ENCODE measurements around the gene TRIM9. TPM values are rescaled to one million over a fixed set of nuclear protein-coding genes. Genes with fewer than 3 reads are reported as not detected.

The TRIM9 gene
- total RNA-seq, 1 experiment from 2014 or later, result 2.6 TPM

GRCh38 chr14:51121096-51121495 is 26.2 kb upstream of the TRIM9 start:
- Histone ChIP-seq H3K9me2 (replicated peaks; ENCODE audit: low read length) (no peaks in the 10 kb centered on the region), H3K4me1 (ENCODE audit: insufficient read depth, low read length) (no peaks in the 10 kb centered on the region), H2AFZ (ENCODE audit: low read length) (no peak overlapping the region), H3K27ac (ENCODE audit: low read length) (no peak overlapping the region), H3K9me3 (ENCODE audit: low read length) (no peaks in the 10 kb centered on the region), H3K79me2 (ENCODE audit: low read length) (no peaks in the 10 kb centered on the region), H3K4me3 (ENCODE audit: low read length) (no peak overlapping the region), H3K27me3 (ENCODE audit: low read length) (0 out of 2 replicates have a peak, but pooled peaks cover 10% of the 10 kb centered on the region), H4K20me1 (ENCODE audit: low read length) (no peaks in the 10 kb centered on the region), H3K36me3 (ENCODE audit: low read depth, low read length) (no peaks in the 10 kb centered on the region), H3K4me2 (ENCODE audit: low read length) (no peak overlapping the region), H3K9ac (ENCODE audit: low read length) (no peak overlapping the region), H3F3A (ENCODE audit: low read length, unreplicated experiment) (no peaks in the 10 kb centered on the region)
- TF ChIP-seq EZH2 (IDR thresholded peaks at IDR 0.05; ENCODE audit: low read length, unreplicated experiment) (no peak), EZH2phosphoT487 (IDR thresholded peaks at IDR 0.05; ENCODE audit: borderline replicate concordance, low read length) (no peak), CTCF (conservative IDR thresholded peaks at IDR 0.05; ENCODE audit: low read depth, low read length) (no peak)
- CTCF ChIA-PET, result no interaction called here
- BruUV-seq (replicated peaks), result no TSS peak
- POLR2A ChIA-PET (ENCODE audit: unreplicated experiment), result no interaction called here
- intact Hi-C loops (cut with micrococcal nuclease), result no loop called here
- no peak for ATAC-seq
- no peak for DNase-seq

DNA sequence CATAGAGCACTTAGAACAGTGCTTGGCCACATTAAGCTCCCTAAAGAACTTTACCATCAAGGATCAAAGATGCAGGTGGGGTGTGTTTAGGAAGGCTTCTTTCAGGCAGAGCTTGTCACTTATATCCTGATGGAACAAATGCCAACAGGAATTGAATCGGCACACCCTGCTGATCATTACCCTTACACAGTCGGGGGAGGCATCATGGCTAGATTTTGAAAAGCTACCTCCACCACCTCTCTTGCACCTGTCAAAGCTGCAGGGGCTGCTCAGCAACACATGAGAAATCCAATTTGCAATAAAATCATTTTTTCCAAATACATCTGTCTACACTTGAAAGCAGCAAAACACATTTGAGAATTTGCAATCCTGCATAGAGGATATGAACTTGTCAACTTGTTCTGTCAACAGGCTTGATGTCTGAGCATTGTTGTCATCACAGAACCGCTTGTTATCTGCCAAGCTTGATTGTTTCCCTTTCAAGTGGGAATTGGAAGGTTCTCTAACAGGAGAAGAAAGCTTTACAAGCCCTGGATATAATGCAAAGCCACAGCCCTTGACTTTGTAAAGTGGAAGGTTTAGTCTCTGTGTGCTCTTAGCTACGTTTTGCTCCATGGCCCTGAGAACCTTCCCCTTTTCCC is 24.6 kb upstream of the TRIM9 start:
- BruUV-seq (replicated peaks), result no TSS peak
- no peak overlapping the region for H3K9ac ChIP-seq (ENCODE audit: low read length)
- 0 out of 2 replicates have a peak, but pooled peaks cover 10% of the 10 kb centered on the region for H3K27me3 ChIP-seq (ENCODE audit: low read length)
- POLR2A ChIA-PET (ENCODE audit: unreplicated experiment), result no interaction called here
- no peaks in the 10 kb centered on the region for H3K79me2 ChIP-seq (ENCODE audit: low read length)
- DNase-seq, result no peak
- no peaks in the 10 kb centered on the region for H3K4me1 ChIP-seq (ENCODE audit: insufficient read depth, low read length)
- CTCF ChIA-PET, result no interaction called here
- no peak overlapping the region for H3K4me3 ChIP-seq (ENCODE audit: low read length)
- no peak overlapping the region for H2AFZ ChIP-seq (ENCODE audit: low read length)
- no peaks in the 10 kb centered on the region for H4K20me1 ChIP-seq (ENCODE audit: low read length)
- no peaks in the 10 kb centered on the region for H3K9me2 ChIP-seq (replicated peaks; ENCODE audit: low read length)
- intact Hi-C loops (cut with micrococcal nuclease), result no loop called here
- no peaks in the 10 kb centered on the region for H3F3A ChIP-seq (ENCODE audit: low read length, unreplicated experiment)
- ATAC-seq, result no peak
- no peaks in the 10 kb centered on the region for H3K9me3 ChIP-seq (ENCODE audit: low read length)
- TF ChIP-seq EZH2phosphoT487 (IDR thresholded peaks at IDR 0.05; ENCODE audit: borderline replicate concordance, low read length) (no peak), CTCF (conservative IDR thresholded peaks at IDR 0.05; ENCODE audit: low read depth, low read length) (no peak), EZH2 (IDR thresholded peaks at IDR 0.05; ENCODE audit: low read length, unreplicated experiment) (no peak)
- H3K4me2 ChIP-seq (ENCODE audit: low read length), result no peak overlapping the region
- H3K36me3 ChIP-seq (ENCODE audit: low read depth, low read length), result no peaks in the 10 kb centered on the region
- no peak overlapping the region for H3K27ac ChIP-seq (ENCODE audit: low read length)

DNA sequence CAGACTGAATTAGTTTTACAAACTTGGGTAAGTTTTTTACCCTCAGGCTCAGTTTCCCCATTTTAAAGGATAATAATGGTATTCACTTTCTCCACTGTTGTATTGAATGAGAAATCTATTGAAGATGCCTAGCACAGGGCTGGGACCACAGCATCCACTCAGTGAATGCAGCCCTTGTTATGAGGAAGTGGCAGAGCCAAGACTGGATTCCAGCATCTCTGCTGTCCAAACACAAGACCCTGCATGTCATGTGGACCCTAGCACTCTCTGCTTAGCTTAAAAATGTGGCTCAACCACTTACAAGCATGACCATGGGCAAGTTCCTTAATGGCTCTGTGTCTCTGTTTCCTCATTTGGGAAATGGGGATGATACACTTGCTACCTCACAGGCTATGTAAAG is 24.1 kb upstream of the TRIM9 start:
- CTCF ChIA-PET, result no interaction called here

More for the DNA sequence above, 24.1 kb upstream of the TRIM9 start:
- H4K20me1 ChIP-seq (ENCODE audit: low read length), result no peaks in the 10 kb centered on the region
- H3K9me2 ChIP-seq (replicated peaks; ENCODE audit: low read length), result no peaks in the 10 kb centered on the region
- no peaks in the 10 kb centered on the region for H3K9me3 ChIP-seq (ENCODE audit: low read length)
- H3K27ac ChIP-seq (ENCODE audit: low read length), result no peak overlapping the region
- no peak for ATAC-seq
- no peak overlapping the region for H3K4me2 ChIP-seq (ENCODE audit: low read length)
- intact Hi-C loops (cut with micrococcal nuclease), result no loop called here
- no peak overlapping the region for H3K9ac ChIP-seq (ENCODE audit: low read length)
- no TSS peak for BruUV-seq (replicated peaks)
- H3K4me1 ChIP-seq (ENCODE audit: insufficient read depth, low read length), result no peaks in the 10 kb centered on the region
- no peaks in the 10 kb centered on the region for H3F3A ChIP-seq (ENCODE audit: low read length, unreplicated experiment)
- no peaks in the 10 kb centered on the region for H3K79me2 ChIP-seq (ENCODE audit: low read length)
- POLR2A ChIA-PET (ENCODE audit: unreplicated experiment), result interaction anchor here (0.6 kb wide), 1 partner anchor 93 kb away, joined by 5 read pairs; no protein-coding TSS in a partner anchor
- TF ChIP-seq CTCF (conservative IDR thresholded peaks at IDR 0.05; ENCODE audit: low read depth, low read length) (no peak), EZH2 (IDR thresholded peaks at IDR 0.05; ENCODE audit: low read length, unreplicated experiment) (no peak), EZH2phosphoT487 (IDR thresholded peaks at IDR 0.05; ENCODE audit: borderline replicate concordance, low read length) (no peak)
- 0 out of 2 replicates have a peak, but pooled peaks cover 10% of the 10 kb centered on the region for H3K27me3 ChIP-seq (ENCODE audit: low read length)
- no peak overlapping the region for H2AFZ ChIP-seq (ENCODE audit: low read length)
- H3K36me3 ChIP-seq (ENCODE audit: low read depth, low read length), result no peaks in the 10 kb centered on the region
- no peak overlapping the region for H3K4me3 ChIP-seq (ENCODE audit: low read length)
- DNase-seq, result no peak
